ENCODE data around the gene NDST1.
"Not testable (repeated sequence)": the region's sequence is repeated elsewhere in the genome, so short reads cannot be mapped to it uniquely, and the experiment has no call there.

Gene NDST1

GRCh38 chr5:150507474-150508276 lies at the start of gene NDST1:
NDST1 (plus strand) TSS chr5:150508131; CDS start chr5:150521255, 13,124 bp downstream.
- no peak for DNase-seq

- DNase-seq = peak; percentile 6
Observed at GRCh38 chr5:150458802-150459557, 49.0 kb upstream of the NDST1 start.

GRCh38 chr5:150460781-150461180 lies 47.1 kb upstream of the NDST1 start:
- no peak for DNase-seq

- no peak for DNase-seq
Observed at GRCh38 chr5:150461231-150461630, 46.7 kb upstream of the NDST1 start.

- DNase-seq = no peak
Observed at GRCh38 chr5:150464554-150465012, 43.3 kb upstream of the NDST1 start.

- no peak for DNase-seq
Observed at GRCh38 chr5:150465927-150466326, 42.0 kb upstream of the NDST1 start.

- DNase-seq = no peak
Observed at GRCh38 chr5:150468206-150468605, 39.7 kb upstream of the NDST1 start.

GRCh38 chr5:150469718-150470469 lies 38.0 kb upstream of the NDST1 start:
- DNase-seq = no peak

GRCh38 chr5:150473673-150474358 lies 34.1 kb upstream of the NDST1 start:
- no peak for DNase-seq

- DNase-seq = not testable (repeated sequence)
Observed at GRCh38 chr5:150476568-150476967, 31.4 kb upstream of the NDST1 start.

- no peak for DNase-seq
Observed at GRCh38 chr5:150479416-150479815, 28.5 kb upstream of the NDST1 start.

GRCh38 chr5:150481708-150481965 lies 26.3 kb upstream of the NDST1 start:
- no peak for DNase-seq

GRCh38 chr5:150481972-150482406 lies 25.9 kb upstream of the NDST1 start:
- no peak for DNase-seq

- no peak for DNase-seq
Observed at GRCh38 chr5:150484964-150485692, 22.8 kb upstream of the NDST1 start.

- no peak for DNase-seq
Observed at GRCh38 chr5:150485693-150486401, 22.1 kb upstream of the NDST1 start.

GRCh38 chr5:150486402-150487198 lies 21.3 kb upstream of the NDST1 start:
- peak; percentile 40 for DNase-seq

- no peak for DNase-seq
Observed at GRCh38 chr5:150487199-150488061, 20.5 kb upstream of the NDST1 start.

- DNase-seq = no peak
Observed at GRCh38 chr5:150488519-150489359, 19.2 kb upstream of the NDST1 start.

All from DMS79 treated with DMSO at 0.1 percent for 48 hours (cell line).